ENCODE measurements around the gene MARCKSL1.
"Not testable (repeated sequence)": the region's sequence is repeated elsewhere in the genome, so short reads cannot be mapped to it uniquely, and the experiment has no call there.

Gene MARCKSL1

GRCh38 chr1:32332290-32333079, 3.5 kb downstream of the MARCKSL1 start:
- DNase-seq: no peak

- DNase-seq: no peak
Observed at GRCh38 chr1:32331549-32331948, 4.5 kb downstream of the MARCKSL1 start.

GRCh38 chr1:32330558-32331151, 5.4 kb downstream of the MARCKSL1 start:
- no peak for DNase-seq

- no peak for DNase-seq
Observed at GRCh38 chr1:32329931-32330466, 6.0 kb downstream of the MARCKSL1 start.

- DNase-seq: no peak
Observed at GRCh38 chr1:32327204-32327603, 8.8 kb downstream of the MARCKSL1 start.

DNA sequence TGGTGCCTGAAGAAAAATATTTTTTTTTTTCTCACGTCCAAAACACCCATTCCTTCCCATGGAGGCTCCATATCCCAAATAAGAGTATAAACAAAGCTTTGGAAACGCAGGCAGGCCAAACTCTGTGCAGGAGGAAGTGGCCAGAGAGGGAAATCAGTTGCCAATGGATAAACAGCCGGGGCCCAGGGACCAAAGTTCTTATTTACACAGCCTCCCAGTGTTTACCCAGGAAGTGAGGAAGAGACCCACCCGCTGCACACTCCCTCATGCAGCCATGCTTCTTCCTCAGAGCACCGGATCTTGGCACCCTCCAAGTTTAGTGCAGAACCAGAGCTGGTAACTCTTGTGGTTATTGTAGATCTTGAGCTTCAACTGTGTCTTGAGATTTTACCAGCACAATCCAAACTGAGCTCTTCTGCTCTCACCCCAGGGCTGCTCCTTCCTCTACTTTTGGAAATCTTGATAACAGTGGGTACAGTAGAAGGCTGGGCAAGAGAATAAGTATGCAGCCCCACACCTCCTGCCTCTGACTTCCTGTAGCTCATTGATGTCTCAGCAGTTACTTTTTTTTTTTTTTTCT, 14.2 kb downstream of the MARCKSL1 start:
- no peak for DNase-seq

DNA sequence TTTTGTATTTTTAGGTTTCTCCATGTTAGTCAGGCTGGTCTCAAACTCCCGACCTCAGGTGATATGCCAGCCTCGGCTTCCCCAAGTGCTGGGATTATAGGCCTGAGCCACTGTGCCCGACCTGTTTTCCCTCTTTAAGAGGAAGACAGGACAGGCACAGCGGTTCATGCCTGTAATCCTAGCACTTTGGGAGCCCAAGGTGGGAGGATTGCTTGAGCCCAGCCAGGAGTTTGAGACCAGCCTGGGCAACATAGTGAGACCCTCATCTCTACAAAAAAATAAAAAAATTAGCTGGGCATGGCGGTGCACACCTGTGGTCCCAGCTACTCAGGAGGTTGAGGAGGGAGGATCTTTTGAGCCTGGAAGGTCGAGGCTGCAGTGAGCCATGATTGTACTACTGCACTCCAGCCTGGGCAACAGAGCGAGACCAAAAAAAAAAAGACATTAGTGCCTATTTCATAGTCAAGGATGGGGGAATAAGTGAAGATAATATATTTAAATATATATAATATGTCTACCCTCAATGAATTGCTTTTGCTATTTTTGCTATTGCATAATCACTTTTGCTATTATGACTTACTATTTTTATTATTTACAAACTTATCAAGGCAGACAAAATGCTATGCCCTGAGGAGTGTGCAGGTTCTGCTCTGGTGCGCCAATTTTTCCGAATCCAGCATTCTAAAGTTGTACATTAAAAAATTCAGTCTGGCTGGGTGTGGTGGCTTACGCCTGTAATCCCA, 17.7 kb downstream of the MARCKSL1 start:
- no peak for DNase-seq

- DNase-seq: no peak
Observed at GRCh38 chr1:32316903-32317277, 19.1 kb downstream of the MARCKSL1 start.

DNA sequence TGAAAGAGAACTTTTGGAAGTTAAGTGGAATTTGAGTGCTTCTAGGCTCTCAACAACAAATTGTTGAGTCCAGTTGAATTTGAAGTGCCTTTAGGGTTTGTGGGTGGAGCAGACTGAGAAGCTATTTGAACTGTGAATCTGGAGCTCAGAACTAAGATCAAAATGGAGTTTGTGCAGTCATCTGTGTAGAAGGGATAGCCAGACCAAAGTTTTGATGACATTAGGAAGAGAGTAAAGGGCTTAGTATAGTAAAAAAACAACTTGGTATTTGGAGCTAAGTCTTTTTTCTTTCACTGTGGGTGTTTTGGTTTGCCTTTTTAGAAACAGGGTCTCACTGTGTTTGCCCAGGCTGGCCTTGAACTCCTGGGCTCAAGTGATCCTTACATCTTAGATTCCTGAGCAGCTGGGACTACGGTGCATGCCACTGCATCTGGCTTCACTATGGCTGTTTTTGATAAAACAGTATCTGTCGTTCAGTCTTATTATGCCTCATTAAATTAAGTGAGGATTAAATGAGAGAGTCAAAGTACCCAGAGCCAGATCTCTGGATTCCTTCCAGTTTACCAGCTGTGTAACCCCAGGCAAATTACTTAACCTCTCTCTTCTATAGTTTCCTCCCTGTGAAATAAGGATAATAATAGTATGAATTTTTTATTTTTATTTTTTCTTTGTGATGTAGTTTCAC, 24.2 kb downstream of the MARCKSL1 start:
- no peak for DNase-seq

DNA sequence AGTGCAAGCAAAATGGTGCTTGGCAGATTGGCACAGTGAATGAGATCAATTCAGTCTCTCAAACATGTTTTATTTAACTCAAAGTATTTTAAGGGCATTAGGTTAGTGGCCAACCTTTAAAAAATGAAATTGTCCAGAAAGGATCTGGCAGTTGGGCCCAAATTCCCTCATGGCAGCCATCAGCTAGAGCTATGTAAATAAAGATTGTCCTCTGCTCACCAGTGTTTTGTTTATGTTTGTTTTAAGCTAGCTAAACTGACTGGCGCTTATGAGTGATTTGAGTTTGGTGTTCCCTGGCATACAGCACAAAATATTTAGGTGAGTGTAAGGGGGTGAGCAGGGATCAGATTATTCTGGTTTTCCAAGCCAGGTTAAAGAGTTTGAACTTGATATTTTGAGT, 26.1 kb downstream of the MARCKSL1 start:
- DNase-seq: no peak

DNA sequence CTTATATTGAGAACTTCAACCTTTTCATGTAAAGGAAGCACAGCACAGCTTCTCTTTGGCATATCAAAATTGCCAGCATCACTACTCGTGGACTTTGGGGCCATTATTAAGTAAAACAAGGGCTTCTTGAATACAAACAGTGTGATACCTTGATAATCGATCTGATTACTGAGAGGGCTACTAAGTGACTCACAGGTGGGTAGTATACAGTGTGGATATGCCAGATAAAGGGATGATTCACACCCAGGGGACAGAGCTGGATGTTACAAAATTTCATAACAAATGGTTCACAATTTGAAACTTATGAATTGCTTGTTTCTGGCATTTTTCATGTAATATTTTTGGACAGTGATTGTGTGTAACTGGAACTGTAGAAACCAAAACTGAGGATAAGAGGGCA, 28.7 kb downstream of the MARCKSL1 start:
- DNase-seq: no peak

DNA sequence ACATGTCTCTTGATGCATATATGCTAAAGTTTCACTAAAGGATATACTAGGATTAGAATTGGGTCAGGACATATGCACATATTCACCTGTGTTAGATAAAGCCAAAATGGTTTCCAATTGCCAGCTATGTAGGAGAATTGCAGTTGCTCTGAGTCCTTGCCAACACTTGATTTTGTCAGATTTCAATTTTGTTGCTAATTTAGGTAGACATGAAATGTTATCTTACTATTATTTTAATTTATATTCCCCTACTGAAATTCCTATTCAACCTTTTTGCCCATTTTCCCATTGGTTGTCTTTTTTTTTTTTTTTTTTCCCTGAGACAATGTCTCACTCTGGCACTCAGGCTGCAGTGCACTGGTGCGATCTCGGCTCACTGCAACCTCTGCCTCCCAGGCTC, 30.7 kb downstream of the MARCKSL1 start:
- no peak for DNase-seq

GRCh38 chr1:32303997-32304622, 31.9 kb downstream of the MARCKSL1 start:
- DNase-seq: no peak

- DNase-seq: no peak
Observed at GRCh38 chr1:32303358-32303757, 32.7 kb downstream of the MARCKSL1 start.

- DNase-seq: no peak
Observed at GRCh38 chr1:32299327-32299726, 36.7 kb downstream of the MARCKSL1 start.

DNA sequence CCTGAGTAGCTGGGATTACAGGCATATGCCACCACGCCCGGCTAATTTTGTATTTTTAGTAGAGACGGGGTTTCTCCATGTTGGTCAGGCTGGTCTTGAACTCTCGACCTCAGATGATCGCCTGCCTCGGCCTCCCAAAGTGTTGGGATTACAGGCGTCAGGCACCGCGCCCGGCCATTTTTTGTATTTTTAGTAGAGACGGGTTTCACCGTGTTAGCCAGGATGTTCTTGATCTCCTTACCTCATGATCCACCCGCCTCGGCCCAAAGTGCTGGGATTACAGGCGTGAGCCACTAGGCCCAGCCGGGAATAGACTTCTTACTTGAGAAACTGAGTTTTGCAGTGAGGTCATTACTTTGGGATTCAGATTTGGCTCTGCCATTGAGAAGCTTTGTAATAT, 37.8 kb downstream of the MARCKSL1 start:
- DNase-seq: not testable (repeated sequence)

- DNase-seq: peak; percentile 97 to 99
Observed at GRCh38 chr1:32291708-32292538, 44.1 kb downstream of the MARCKSL1 start, which contains the start of gene HDAC1. Gene HDAC1 (plus strand): TSS chr1:32292083. CDS start chr1:32292170, 87 bp downstream.

DNA sequence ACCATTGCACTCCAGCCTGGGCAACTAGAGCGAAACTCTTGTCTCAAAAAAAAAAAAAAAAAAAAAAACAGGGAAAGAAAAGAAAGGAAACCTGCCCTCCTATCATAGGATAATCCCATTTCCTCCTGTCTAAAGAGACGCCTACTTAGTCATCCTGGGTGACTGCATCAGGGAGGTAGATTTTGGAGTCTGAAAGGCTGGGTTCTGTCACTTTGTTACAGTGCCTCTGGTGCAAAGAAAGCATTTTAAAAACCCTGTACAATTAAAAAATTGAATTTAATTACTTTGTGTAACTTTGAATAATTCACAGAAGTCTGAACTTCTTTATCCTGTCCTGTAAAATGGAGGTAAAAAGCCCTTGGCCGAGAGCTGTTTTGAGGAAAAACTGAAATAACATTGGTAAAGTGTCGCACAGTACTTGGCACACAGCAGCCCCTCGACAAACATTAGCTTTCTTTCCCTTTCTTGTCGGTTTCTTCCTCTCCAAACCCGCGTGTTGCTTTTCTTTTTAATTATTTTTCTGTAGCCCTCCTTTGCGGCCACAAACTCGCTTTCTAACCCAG, 44.8 kb downstream of the MARCKSL1 start:
- no peak for DNase-seq

GRCh38 chr1:32289256-32289655, 46.8 kb downstream of the MARCKSL1 start:
- no peak for DNase-seq

DNA sequence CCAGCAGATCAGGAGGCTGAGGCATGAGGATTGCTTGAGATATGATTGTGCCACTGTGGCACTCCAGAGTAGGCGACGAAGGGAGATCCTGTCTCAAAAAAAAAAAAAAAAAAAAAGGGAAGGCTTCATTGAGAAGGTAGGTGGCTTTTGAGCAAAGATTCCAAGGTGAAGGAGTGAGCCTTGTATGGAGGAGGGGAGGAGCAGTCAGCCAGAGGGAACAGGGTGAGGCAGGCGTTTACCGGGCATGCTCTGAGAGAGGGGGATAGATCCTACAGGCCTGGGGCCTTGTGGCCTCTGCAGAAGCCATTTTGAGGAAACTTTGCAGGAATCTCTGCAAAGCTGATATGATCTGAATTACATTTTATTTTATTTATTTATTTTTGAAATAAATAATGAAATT, 49.3 kb downstream of the MARCKSL1 start:
- no peak for DNase-seq

GRCh38 chr1:32285658-32286057, 50.4 kb downstream of the MARCKSL1 start:
- DNase-seq: no peak
